HG03135 (cell line): ENCODE data around the gene PDYN.

Experiments used
- ATAC-seq: cut with Tn5 transposase; IDR thresholded peaks from one replicate; pipeline ENCODE4 v1.9.1; 2021; ENCODE audit warnings: mild to moderate bottlenecking, moderate library complexity; ENCODE audit not compliant: unreplicated experiment

Gene PDYN

GRCh38 chr20:1935696-1936366 lies 58.0 kb downstream of the PDYN start:
- no peak for ATAC-seq

GRCh38 chr20:1934721-1935573 lies 58.9 kb downstream of the PDYN start:
- ATAC-seq, result no peak

GRCh38 chr20:1934156-1934555 lies 59.7 kb downstream of the PDYN start:
- ATAC-seq, result no peak

- no peak for ATAC-seq
Observed at GRCh38 chr20:1933465-1933870, 60.4 kb downstream of the PDYN start.

GRCh38 chr20:1932971-1933370 lies 60.9 kb downstream of the PDYN start:
- no peak for ATAC-seq

- ATAC-seq, result no peak
Observed at GRCh38 chr20:1931830-1932229, 62.0 kb downstream of the PDYN start.

GRCh38 chr20:1930165-1930564 lies 63.7 kb downstream of the PDYN start:
- no peak for ATAC-seq

- no peak for ATAC-seq
Observed at GRCh38 chr20:1929460-1929859, 64.4 kb downstream of the PDYN start.

GRCh38 chr20:1928782-1929181 lies 65.1 kb downstream of the PDYN start:
- ATAC-seq, result no peak
